H9 (cell line): ENCODE results near the gene SORD. TPM values are rescaled to one million over a fixed set of nuclear protein-coding genes. Genes with fewer than 3 reads are reported as not detected.
"Not testable (repeated sequence)": the region's sequence is repeated elsewhere in the genome, so short reads cannot be mapped to it uniquely, and the experiment has no call there.

Experiments used
- DNase-seq: peaks from one replicate; pipeline ENCODE4 v3.0.0-alpha.2; 2017
- H2AFZ ChIP-seq: one replicate; pipeline ENCODE4 v1.6.1; 2013; ENCODE audit warnings: mild to moderate bottlenecking, low read length, control low read depth, moderate library complexity
- H2AK5ac ChIP-seq: 2 replicates; pipeline ENCODE4 v1.6.1; 2013; ENCODE audit warnings: low read length, control low read depth, mixed read lengths; ENCODE audit not compliant: insufficient read length
- H2BK120ac ChIP-seq: one replicate; pipeline ENCODE4 v1.6.1; 2013; ENCODE audit warnings: low read depth, mild to moderate bottlenecking, low read length, control low read depth, inconsistent platforms; ENCODE audit not compliant: poor library complexity, severe bottlenecking
- H2BK12ac ChIP-seq: 2 replicates; pipeline ENCODE4 v1.6.1; 2013; ENCODE audit warnings: low read length, control low read depth, mixed read lengths, low read depth; ENCODE audit not compliant: insufficient read length
- H2BK15ac ChIP-seq: 2 replicates; pipeline ENCODE4 v1.6.1; 2013; ENCODE audit warnings: low read depth, low read length, control low read depth
- H2BK20ac ChIP-seq: one replicate; pipeline ENCODE4 v1.6.1; 2013; ENCODE audit warnings: low read depth, mild to moderate bottlenecking, low read length, control low read depth, inconsistent platforms; ENCODE audit not compliant: poor library complexity, severe bottlenecking
- H2BK5ac ChIP-seq: 2 replicates; pipeline ENCODE4 v1.6.1; 2013; ENCODE audit warnings: low read length, control low read depth, mixed read lengths; ENCODE audit not compliant: insufficient read length
- H3K14ac ChIP-seq: 2 replicates; pipeline ENCODE4 v1.6.1; 2013; ENCODE audit warnings: low read length, control low read depth; ENCODE audit not compliant: insufficient read depth
- H3K18ac ChIP-seq: 2 replicates; pipeline ENCODE4 v1.6.1; 2013; ENCODE audit warnings: low read depth, mild to moderate bottlenecking, mixed read lengths, low read length, control low read depth; ENCODE audit not compliant: insufficient read length
- H3K23ac ChIP-seq: 2 replicates; pipeline ENCODE4 v1.6.1; 2013; ENCODE audit warnings: low read length, control low read depth, mixed read lengths, low read depth; ENCODE audit not compliant: insufficient read length
- H3K23me2 ChIP-seq: 2 replicates; pipeline ENCODE4 v1.6.1; 2013; ENCODE audit warnings: low read depth, mild to moderate bottlenecking, mixed read lengths, low read length, control low read depth; ENCODE audit not compliant: insufficient read length, poor library complexity, severe bottlenecking
- H3K27ac ChIP-seq: 2 replicates; pipeline ENCODE4 v1.5.1; 2013; ENCODE audit warnings: low read length, control low read depth, mixed read lengths, low read depth; ENCODE audit not compliant: insufficient read length
- H3K27me3 ChIP-seq: 2 replicates; pipeline ENCODE4 v1.6.1; 2013; ENCODE audit warnings: low read length, control low read depth, inconsistent platforms; ENCODE audit not compliant: insufficient read depth
- H3K4ac ChIP-seq: 2 replicates; pipeline ENCODE4 v1.6.1; 2013; ENCODE audit warnings: low read depth, mild to moderate bottlenecking, control low read depth, inconsistent platforms, low read length, moderate library complexity
- H3K4me1 ChIP-seq: 2 replicates; pipeline ENCODE4 v1.6.1; 2013; ENCODE audit warnings: low read length, control low read depth, inconsistent platforms; ENCODE audit not compliant: insufficient read depth
- H3K4me2 ChIP-seq: 2 replicates; pipeline ENCODE4 v1.6.1; 2013; ENCODE audit warnings: low read length, control low read depth, mixed read lengths; ENCODE audit not compliant: insufficient read length, insufficient read depth
- H3K56ac ChIP-seq: 2 replicates; pipeline ENCODE4 v1.6.1; 2013; ENCODE audit warnings: low read depth, mild to moderate bottlenecking, mixed read lengths, low read length, control low read depth; ENCODE audit not compliant: insufficient read length
- H3K79me1 ChIP-seq: 2 replicates; pipeline ENCODE4 v1.6.1; 2013; ENCODE audit warnings: low read depth, mild to moderate bottlenecking, moderate library complexity, low read length, control low read depth, inconsistent platforms; ENCODE audit not compliant: insufficient read depth, poor library complexity, severe bottlenecking
- H3K79me2 ChIP-seq: 2 replicates; pipeline ENCODE4 v1.6.1; 2013; ENCODE audit warnings: low read length, control low read depth, inconsistent platforms; ENCODE audit not compliant: insufficient read depth
- H3K9ac ChIP-seq: 2 replicates; pipeline ENCODE4 v1.6.1; 2013; ENCODE audit warnings: low read length, control low read depth, mixed read lengths; ENCODE audit not compliant: insufficient read length; ENCODE audit errors: extremely low read depth
- H3K9me3 ChIP-seq: one replicate; pipeline ENCODE4 v1.6.1; 2013; ENCODE audit warnings: low read depth, low read length, inconsistent platforms; ENCODE audit not compliant: control insufficient read depth
- H3T11ph ChIP-seq: one replicate; pipeline ENCODE4 v1.6.1; 2013; ENCODE audit warnings: mild to moderate bottlenecking, low read length, control low read depth, inconsistent platforms
- H4K20me1 ChIP-seq: one replicate; pipeline ENCODE4 v1.6.1; 2013; ENCODE audit not compliant: control insufficient read depth, insufficient read length, insufficient read depth
- H4K5ac ChIP-seq: 2 replicates; pipeline ENCODE4 v1.6.1; 2013; ENCODE audit warnings: low read depth, mild to moderate bottlenecking, mixed read lengths, low read length, control low read depth; ENCODE audit not compliant: insufficient read length
- H4K8ac ChIP-seq: replicated peaks from 2 replicates; pipeline ENCODE4 v1.6.1; 2013; ENCODE audit warnings: low read length, control low read depth, mixed read lengths, low read depth; ENCODE audit not compliant: insufficient read length
- H4K91ac ChIP-seq: 2 replicates; pipeline ENCODE4 v1.6.1; 2013; ENCODE audit warnings: low read depth, mild to moderate bottlenecking, moderate library complexity, mixed read lengths, low read length, control low read depth; ENCODE audit not compliant: insufficient read length
- H3K27ac Mint-ChIP-seq, 3 experiments: 2 replicates in 2 of 3; 3 replicates in 1 of 3; pipeline ENCODE4 v1.8.0; 2020 to 2021; ENCODE audit warnings: mixed read lengths in 3 of 3, mild to moderate bottlenecking in 1 of 3, moderate library complexity in 1 of 3
- H3K27me3 Mint-ChIP-seq: 2 replicates; pipeline ENCODE4 v1.8.0; 2021; ENCODE audit warnings: low read depth, mild to moderate bottlenecking, moderate library complexity, mixed read lengths
- H3K36me3 Mint-ChIP-seq, 3 experiments: 2 replicates in 2 of 3; 3 replicates in 1 of 3; pipeline ENCODE4 v1.8.0; 2020 to 2021; ENCODE audit warnings: low read depth in 3 of 3, mixed read lengths in 3 of 3; ENCODE audit not compliant: insufficient read depth in 1 of 3
- H3K4me1 Mint-ChIP-seq, 2 experiments: 2 replicates each; pipeline ENCODE4 v1.8.0; 2020; ENCODE audit warnings: mixed read lengths in 2 of 2
- H3K4me3 Mint-ChIP-seq, 2 experiments: 2 replicates in 1 of 2; 3 replicates in 1 of 2; pipeline ENCODE4 v1.8.0; 2020 to 2021; ENCODE audit warnings: mild to moderate bottlenecking in 2 of 2, mixed read lengths in 2 of 2, moderate library complexity in 1 of 2
- H3K9me3 Mint-ChIP-seq, 2 experiments: 2 replicates in 1 of 2; 3 replicates in 1 of 2; pipeline ENCODE4 v1.8.0; 2020; ENCODE audit warnings: mild to moderate bottlenecking in 2 of 2, mixed read lengths in 2 of 2, moderate library complexity in 1 of 2
- WGBS: extraction: QIAGEN DNeasy Blood & Tissue Kit; methylation state at CpG from one replicate; pipeline ENCODE4 v1.1.7; 2013; ENCODE audit warnings: missing lambda C conversion rate, low lambda C conversion rate, mixed read lengths; ENCODE audit not compliant: insufficient read length; ENCODE audit errors: extremely low coverage; 5-methylcytosine and 5-hydroxymethylcytosine counted together
- total RNA-seq: library from RNA; stranded (reverse); gene quantifications from 2 replicates; pipeline ENCODE4 v1.2.1, GENCODE V29; 2021

SORD gene
- total RNA-seq, 1 experiment from 2014 or later: 35.2 TPM

DNA sequence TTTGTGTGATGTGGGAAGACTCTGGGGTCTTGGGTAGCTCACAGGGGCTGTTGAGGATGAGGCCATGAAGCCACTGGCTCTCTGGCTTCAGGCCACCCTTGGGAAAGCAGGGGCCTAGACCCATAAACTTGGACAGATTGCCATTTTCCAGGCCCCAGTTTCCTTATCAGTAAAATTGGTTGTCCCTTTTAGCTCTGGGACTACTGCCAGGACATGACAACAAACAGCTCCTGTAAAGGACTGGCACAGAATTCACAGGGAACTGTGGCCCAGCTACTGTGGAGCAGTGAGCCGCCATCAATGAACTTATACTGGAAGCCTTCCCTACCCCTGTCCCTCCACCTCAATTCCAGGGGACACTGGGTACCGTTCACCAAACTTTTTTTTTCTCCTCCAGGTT, 54.4 kb downstream of the SORD start:
- not testable (repeated sequence) for H2AK5ac ChIP-seq, H3K9ac ChIP-seq, H3K79me1 ChIP-seq, H3K27me3 Mint-ChIP-seq, H3K27me3 ChIP-seq, H2BK15ac ChIP-seq, H3K27ac Mint-ChIP-seq, H3K4me3 Mint-ChIP-seq, H2BK120ac ChIP-seq, H3K23me2 ChIP-seq, H3K56ac ChIP-seq, H3K36me3 Mint-ChIP-seq, H3K27ac ChIP-seq, H4K5ac ChIP-seq, H3T11ph ChIP-seq, H2BK12ac ChIP-seq, H3K4me2 ChIP-seq, H3K23ac ChIP-seq, H4K8ac ChIP-seq, H3K9me3 ChIP-seq, H2BK20ac ChIP-seq, H3K4ac ChIP-seq, DNase-seq, H3K4me1 ChIP-seq, H3K79me2 ChIP-seq, H2AFZ ChIP-seq, H4K20me1 ChIP-seq, H3K9me3 Mint-ChIP-seq, H3K18ac ChIP-seq, H3K14ac ChIP-seq, H2BK5ac ChIP-seq, H4K91ac ChIP-seq, H3K4me1 Mint-ChIP-seq
- WGBS: no CpG with 5 or more reads among the region's 2 CpGs

DNA sequence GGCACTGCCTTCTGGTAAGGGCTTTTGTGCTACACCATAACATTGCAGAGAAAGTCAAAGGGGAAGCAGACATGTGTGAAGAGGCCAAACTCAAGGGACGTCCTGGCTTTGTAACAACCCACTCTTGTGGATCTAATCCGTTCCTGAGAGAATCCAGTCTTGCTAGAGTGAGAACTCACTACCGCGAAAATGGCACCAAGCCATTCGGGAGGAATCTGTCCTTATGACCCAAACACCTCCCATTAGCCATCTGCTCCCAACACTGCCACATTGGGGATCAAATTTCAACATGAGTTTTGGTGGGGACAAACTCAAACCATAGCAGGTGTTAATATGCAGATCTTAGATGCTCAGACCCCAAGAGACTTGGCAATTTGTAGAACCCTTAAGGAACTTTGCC, 56.2 kb downstream of the SORD start:
- not testable (repeated sequence) for H3K4me3 Mint-ChIP-seq, H3K4me1 ChIP-seq, H3K27ac Mint-ChIP-seq

More for the DNA sequence above, 56.2 kb downstream of the SORD start:
- H3K9me3 ChIP-seq, H3K27ac ChIP-seq, H4K20me1 ChIP-seq, H2BK5ac ChIP-seq, H3K9me3 Mint-ChIP-seq, H3K79me2 ChIP-seq, H3T11ph ChIP-seq, H4K5ac ChIP-seq, H4K91ac ChIP-seq, DNase-seq, H3K27me3 ChIP-seq, H3K79me1 ChIP-seq, H2BK12ac ChIP-seq, H3K36me3 Mint-ChIP-seq, H2AFZ ChIP-seq, H3K56ac ChIP-seq, H3K14ac ChIP-seq, H4K8ac ChIP-seq, H2BK15ac ChIP-seq, H3K4me2 ChIP-seq, H2BK120ac ChIP-seq, H3K23me2 ChIP-seq, H3K23ac ChIP-seq, H2AK5ac ChIP-seq, H3K9ac ChIP-seq, H3K4me1 Mint-ChIP-seq, H3K18ac ChIP-seq, H3K4ac ChIP-seq, H3K27me3 Mint-ChIP-seq, H2BK20ac ChIP-seq: not testable (repeated sequence)
- WGBS: no CpG with 5 or more reads among the region's 5 CpGs
